RCC 7860 (cell line): ENCODE measurements around the gene ELOVL6.
"Not testable (repeated sequence)": the region's sequence is repeated elsewhere in the genome, so short reads cannot be mapped to it uniquely, and the experiment has no call there.

Experiments
- DNase-seq: peaks from one replicate; pipeline ENCODE4 v3.0.0-alpha.2; 2015; ENCODE audit warnings: low spot score
- FAIRE-seq: peaks from 2 replicates; lab custom pipeline; 2012; peaks lifted over from hg19 to GRCh38; lab: Jason Lieb, UNC

Gene ELOVL6

DNA sequence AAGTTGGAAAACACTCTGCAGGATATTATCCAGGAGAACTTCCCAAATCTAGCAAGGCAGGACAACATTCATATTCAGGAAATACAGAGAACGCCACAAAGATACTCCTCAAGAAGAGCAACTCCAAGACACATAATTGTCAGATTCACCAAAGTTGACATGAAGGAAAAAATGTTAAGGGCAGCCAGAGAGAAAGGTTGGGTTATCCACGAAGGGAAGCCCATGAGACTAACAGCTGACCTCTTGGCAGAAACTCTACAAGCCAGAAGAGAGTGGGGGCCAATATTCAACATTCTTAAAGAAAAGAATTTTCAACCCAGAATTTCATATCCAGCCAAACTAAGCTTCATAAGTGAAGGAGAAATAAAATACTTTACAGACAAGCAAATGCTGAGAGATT is 120.3 kb downstream of the ELOVL6 start:
- DNase-seq, FAIRE-seq: not testable (repeated sequence)

DNA sequence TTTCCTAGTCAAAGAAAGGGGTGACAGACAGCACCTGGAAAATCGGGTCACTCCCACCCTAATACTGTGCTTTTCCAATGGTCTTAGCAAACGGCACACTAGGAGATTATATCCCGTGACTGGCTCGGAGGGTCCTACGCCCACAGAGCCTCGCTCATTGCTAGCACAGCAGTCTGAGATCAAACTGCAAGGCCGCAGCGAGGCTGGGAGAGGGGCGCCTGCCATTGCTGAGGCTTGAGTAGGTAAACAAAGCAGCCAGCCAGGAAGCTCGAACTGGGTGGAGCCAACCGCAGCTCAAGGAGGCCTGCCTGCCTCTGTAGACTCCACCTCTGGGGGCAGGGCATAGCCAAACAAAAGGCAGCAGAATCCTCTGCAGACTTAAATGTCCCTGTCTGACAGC is 121.6 kb downstream of the ELOVL6 start:
- DNase-seq, FAIRE-seq: not testable (repeated sequence)

DNA sequence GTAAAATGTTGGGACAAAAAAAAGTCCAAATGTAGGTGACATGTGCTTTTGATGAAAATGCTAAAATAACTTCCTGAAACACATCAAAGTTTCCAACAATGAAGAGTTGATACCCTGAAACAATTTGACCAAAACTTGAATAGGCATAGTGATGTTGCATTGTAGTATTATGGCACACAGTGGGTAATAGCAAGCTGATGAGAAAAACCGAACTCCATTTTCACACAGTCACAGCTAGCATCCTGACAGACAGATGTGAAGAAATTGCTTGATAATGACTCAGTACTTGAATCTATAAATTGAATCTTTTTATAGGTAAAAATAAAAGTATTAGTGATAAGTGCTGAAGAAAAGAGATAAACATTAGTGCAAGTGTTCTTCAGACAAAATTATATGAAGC is 122.5 kb downstream of the ELOVL6 start:
- DNase-seq (no peak), FAIRE-seq (no peak)

DNA sequence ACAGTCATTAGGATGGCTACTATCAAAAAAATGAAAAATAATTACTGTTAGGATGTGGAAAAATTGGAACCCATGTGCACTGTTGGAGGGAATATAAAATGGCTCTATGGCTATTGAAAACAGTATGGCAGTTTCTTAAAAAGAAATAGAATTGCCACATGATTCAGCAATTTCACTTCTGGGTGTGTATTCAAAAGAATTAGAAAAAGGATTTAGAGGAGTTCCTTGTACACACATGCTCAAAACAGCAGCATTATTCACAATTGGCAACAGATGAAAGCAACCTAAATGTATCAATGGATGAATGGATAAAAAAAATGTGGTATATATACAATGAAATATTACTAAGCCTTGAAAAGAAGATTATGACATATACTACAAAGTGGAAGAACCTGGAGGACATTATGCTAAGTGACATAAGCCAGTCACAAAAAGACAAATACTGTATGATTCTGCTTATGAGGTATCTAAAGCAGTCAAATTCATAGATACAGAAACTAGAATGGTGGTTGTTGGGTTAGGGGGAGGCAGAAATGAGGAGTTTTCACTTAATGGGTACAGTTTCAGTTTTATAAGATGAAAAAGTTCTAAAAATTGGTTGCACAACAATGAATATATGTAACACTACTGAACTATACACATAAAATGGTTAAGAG is 123.2 kb downstream of the ELOVL6 start:
- DNase-seq = no peak
- no peak for FAIRE-seq

- DNase-seq (no peak), FAIRE-seq (no peak)
Observed at GRCh38 chr4:110074570-110074969, 123.8 kb downstream of the ELOVL6 start.

DNA sequence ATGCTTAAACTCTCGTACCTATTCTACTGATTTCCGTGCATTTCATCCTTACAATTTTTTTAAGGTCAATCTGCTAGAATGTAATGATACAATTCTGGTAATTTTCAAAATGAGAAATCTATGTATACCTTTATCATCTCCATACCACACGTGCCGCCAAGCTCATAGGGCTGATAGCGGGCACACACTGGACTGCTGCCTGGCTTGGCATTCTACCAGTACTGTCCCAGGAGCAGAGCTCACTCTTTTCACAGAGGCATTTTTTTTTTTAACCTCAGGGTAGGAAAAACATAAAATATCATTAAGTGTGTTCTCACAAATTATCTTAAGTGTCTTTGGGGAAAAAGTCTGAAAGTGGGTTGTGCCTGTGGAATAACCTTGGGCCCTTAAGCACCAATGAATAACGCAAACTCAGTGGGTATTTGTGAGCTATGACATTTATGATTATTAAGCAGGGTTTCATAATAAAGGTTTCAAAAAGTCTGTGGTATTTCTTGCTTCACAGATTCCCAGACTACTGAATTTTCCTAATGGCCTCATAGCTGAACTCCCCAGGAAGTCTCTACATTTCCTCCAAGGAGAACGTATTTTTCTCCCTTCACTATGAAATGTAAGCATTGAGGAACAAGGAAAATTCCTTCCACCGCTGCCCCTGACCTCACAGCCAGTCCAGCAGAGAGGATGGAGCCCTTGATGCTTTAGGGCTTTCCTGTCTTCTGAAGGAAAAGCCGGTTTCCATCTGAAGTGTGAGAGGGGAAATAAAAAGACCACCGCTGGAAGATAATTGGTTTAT is 125.2 kb downstream of the ELOVL6 start:
- FAIRE-seq = no peak
- DNase-seq = no peak

DNA sequence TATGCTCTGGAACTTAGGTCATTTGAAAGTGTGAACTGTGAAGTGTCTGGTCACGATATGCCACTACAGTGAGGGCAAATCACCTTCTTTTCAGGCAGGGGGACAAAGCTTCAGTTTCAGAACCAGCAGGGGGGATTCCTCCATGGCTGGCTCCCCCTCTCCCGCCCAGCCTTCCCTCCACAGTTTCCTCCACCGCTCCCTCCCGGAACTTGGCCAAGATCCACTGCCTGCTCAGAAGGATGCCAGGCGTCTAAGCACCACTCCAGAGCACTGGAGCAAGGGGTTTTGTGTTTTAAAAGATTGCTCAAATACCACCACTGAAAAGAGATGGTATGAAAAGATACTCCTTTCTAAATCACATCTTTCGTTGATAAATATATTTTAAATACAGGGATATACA is 126.9 kb downstream of the ELOVL6 start:
- DNase-seq (no peak), FAIRE-seq (no peak)

GRCh38 chr4:110068248-110068647 is 130.2 kb downstream of the ELOVL6 start:
- FAIRE-seq = no peak
- DNase-seq = no peak

- FAIRE-seq (no peak), DNase-seq (no peak)
Observed at GRCh38 chr4:110064934-110065333, 133.5 kb downstream of the ELOVL6 start.

GRCh38 chr4:110064295-110064694 is 134.1 kb downstream of the ELOVL6 start:
- FAIRE-seq (no peak), DNase-seq (no peak)

DNA sequence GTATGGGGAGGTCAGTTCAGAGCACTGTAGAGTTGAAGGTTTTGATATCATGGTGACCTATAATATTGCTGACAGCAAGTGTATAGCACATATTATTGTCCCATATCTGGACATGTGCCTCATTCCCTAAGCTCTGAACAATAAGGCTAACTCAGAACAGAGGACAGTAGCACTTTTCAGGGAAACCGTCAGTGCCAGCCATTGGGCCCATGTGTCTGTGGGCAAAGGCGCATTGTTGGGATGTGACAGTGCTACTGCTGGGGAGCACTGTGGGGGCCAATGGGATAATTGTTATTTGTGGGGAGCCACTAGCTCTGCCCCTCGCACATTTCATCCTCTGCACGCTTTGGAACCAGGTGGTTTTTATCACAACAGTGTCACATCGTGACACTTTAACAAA is 136.2 kb downstream of the ELOVL6 start:
- no peak for DNase-seq
- FAIRE-seq = no peak

DNA sequence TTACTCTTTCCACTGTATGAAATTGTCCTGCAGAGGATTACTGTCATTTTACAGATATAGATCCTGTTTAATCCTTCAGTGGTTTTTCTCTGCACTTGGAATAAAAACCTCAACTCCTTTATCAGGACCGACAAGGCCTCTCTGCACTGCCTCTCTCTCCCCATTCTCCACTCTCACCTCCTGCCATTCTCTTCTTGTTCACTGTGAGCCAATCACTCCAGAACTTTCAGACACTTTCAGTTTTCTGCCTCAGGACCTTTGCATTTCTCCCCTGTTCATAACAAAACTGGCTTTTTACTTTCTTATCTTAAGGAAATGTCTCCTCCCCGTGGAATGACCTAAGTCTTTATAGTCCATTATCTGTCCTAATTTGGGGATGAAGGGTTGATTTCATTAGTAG is 137.3 kb downstream of the ELOVL6 start:
- no peak for DNase-seq
- no peak for FAIRE-seq

DNA sequence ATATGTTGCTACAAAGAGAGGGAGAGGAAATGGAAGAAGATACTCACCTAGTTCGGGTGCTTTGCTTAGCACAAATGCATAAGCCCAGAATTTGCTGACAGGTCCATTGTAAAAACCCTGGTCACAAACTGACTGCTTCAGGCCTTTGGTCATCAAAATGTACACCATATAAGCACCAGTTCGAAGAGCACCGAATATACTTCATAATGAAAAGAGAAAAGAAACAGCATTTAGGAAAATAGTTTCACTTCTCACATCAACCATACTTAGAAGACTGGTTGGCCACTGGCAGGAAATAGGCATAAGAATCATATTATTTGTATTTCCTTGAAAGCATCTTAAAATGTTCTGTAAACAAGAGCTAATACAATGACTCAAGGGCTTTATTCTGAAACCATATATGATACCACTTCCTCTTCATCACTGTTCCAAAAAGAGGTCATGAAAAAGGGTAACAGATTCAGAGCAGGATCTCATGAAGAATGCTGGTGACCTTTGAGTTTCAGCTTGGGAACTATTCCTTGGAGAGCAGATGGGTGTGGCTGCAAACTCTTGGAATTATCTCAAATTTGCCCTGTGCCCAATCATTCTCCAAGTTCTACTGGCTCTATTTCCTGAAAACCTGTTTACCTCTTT is 138.7 kb downstream of the ELOVL6 start:
- FAIRE-seq = no peak
- DNase-seq = no peak

- no peak for DNase-seq
- FAIRE-seq = no peak
Observed at GRCh38 chr4:110058677-110059076, 139.7 kb downstream of the ELOVL6 start.

GRCh38 chr4:110055158-110055768 is 143.2 kb downstream of the ELOVL6 start:
- DNase-seq (peak; percentile 82), FAIRE-seq (peak; percentile 93)

GRCh38 chr4:110049951-110050925 is 148.2 kb downstream of the ELOVL6 start:
- FAIRE-seq (no peak), DNase-seq (no peak)

DNA sequence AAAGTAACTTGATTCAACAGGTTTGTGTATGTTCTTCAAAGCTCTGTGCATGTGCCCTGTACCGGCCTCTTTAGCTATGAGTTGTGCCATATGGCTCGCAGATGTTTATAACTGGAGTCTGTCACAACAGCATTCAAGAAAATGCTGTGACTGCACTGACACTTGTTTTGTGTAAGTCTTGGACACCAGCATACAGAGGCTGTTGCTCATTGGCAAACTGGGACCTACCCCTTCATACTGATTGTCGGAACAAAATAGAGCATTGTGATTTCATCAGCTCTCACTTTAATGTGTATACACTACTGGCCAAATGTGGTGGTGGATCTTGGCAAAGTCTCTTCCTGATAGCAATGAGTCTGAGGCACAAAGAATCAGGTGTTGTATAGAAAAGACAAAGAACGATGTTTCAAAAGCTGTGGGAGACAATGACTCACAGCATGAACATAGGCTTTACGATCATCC is 151.8 kb downstream of the ELOVL6 start:
- no peak for FAIRE-seq
- no peak for DNase-seq

DNA sequence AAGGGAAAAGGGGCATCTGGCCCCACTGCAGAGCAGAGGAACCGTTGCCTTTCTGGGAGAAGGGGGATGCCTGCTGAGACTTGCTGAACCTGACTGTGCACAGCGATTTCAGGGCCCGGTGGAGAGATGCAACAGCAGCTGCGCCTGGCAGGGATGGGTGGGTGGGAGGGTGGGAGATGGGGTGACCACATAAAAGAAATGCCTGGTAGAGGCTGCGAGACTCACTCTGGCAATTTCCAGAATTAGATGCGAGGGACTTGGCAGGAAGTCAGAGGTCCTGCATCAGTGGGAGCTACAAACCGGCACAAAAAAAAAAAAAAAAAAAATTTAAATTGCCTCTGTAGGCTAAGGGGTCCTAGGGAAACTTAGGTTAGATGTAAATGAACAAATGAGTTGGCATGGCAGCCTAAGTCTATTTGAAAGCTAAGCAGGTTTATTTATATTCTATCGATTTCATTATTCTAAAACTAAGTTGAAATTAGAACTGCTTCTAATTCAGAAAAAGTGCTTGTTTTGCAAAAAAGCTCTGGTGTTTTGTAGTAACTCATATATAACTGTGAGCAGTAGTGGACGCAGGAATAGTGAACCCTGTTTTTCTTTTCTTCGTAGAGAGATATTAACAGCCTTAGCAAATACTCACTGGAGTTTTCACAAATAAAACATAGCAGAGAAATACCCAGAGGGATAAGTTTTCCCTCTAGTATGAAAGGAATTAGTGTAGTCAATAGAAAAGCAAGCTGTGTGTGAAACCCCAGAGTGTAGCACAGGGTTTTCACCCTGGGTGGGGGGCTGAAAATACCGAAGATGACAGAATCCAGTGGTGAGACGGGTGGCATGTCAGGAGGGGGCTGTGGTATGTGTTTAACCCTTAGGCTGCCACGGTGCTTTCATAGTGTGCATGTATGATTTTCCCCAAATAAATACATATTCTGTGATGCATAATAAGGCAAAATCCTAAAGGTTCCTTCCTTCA is 155.6 kb downstream of the ELOVL6 start:
- DNase-seq (no peak), FAIRE-seq (no peak)

DNA sequence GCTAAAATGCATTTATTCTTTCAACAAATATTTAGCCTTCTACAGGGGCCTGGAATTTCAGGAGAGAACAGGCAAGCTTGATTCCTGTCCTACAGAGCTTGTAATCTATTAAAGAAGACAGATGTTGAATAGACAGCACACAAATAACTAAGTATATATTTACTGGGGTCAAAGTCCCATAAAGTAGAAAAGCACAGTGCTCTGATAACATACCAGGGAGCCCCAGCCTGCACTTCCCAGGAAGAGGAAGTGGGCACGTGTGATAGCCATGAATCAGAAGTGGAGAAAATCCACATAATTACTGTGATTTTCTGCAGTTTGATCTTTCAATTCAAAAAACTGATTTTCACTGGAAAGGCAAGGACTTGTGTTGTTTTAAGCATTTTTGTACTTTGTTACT is 156.7 kb downstream of the ELOVL6 start:
- no peak for FAIRE-seq

More for the DNA sequence above, 156.7 kb downstream of the ELOVL6 start:
- no peak for DNase-seq
